Subcutaneous abdominal adipose tissue (tissue), 5 donors: ENCODE data around the gene DUSP6.

Experiments used
- H3K27ac ChIP-seq: one replicate; pipeline ENCODE4 v1.7.0; 2013; ENCODE audit warnings: low read depth, mild to moderate bottlenecking, inconsistent platforms, low read length, moderate library complexity
- H3K27me3 ChIP-seq, 5 donors: one replicate each; pipeline ENCODE4 v1.7.0; 2013; ENCODE audit warnings: low read length in 5 of 5, inconsistent platforms in 1 of 5; ENCODE audit not compliant: control insufficient read depth in 5 of 5, insufficient read depth in 4 of 5
- H3K36me3 ChIP-seq, 5 donors: one replicate each; pipeline ENCODE4 v1.7.0; 2013; ENCODE audit warnings: low read length in 5 of 5; ENCODE audit not compliant: control insufficient read depth in 5 of 5, insufficient read depth in 5 of 5
- H3K4me1 ChIP-seq, 5 donors: one replicate each; pipeline ENCODE4 v1.7.0; 2013; ENCODE audit warnings: low read length in 5 of 5, mild to moderate bottlenecking in 3 of 5, moderate library complexity in 1 of 5; ENCODE audit not compliant: control insufficient read depth in 5 of 5, insufficient read depth in 5 of 5
- H3K4me3 ChIP-seq, 5 donors: one replicate each; pipeline ENCODE4 v1.7.0; 2013; ENCODE audit warnings: low read length in 5 of 5, low read depth in 1 of 5
- H3K9ac ChIP-seq, 5 donors: one replicate each; pipeline ENCODE4 v1.7.0; 2013; ENCODE audit warnings: low read length in 5 of 5, mild to moderate bottlenecking in 4 of 5, moderate library complexity in 3 of 5
- H3K9me3 ChIP-seq, 5 donors: one replicate each; pipeline ENCODE4 v1.7.0; 2013; ENCODE audit warnings: low read length in 5 of 5; ENCODE audit not compliant: control insufficient read depth in 5 of 5
- donor health status: healthy.
- donor health status: healthy.
- donor health status: healthy.
- donor health status: healthy.
- donor health status: healthy.

DUSP6 gene

DNA sequence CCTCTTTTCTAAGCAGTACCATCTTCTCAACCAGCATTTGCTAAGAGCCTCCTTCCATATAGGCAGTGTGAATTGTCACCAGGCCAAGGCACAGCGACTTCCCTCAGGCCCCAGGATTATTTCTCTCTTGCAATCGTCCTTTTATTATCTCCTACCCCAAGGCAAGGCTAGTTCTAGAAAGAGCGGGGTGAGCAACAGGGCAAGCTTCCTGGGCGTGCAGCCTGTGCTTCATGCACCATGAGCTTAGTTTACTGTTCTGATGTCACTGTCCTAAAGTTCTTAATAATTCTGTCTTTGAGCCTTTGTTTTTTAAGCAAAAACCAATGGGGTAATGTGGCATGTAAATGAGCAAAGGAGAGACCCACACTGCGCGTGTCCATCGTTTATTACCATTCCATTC lies 27.9 kb downstream of the DUSP6 start:
- no peak overlapping the region for H3K27ac ChIP-seq

DNA sequence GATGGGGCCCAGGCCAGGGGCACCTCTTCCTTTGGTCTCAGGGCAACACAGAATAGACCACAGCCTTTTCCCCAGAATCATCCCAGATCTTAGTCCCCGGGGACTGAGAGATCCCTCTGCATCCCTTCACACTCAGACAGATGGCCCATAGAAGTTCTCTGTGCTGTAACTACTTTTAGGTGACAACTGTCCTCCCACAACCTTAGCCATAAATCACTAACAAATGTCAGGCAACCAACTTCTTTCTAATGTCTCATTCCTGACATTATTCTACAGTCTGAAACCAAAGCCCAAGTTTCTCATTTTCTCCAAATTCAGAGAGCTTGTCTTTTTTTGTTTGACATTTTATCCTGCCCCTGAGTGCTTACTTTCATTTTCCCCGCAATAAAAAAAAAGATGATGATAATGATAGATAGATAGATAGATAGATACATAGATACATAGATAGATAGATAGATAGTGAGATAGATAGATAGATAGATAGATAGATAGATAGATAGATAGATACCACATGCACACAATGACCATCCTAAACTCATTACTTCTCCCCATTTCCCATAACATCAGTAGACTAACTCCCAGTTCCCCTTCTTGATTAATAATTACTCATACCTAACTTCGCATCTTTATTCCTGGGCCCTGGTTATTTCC lies 28.6 kb downstream of the DUSP6 start:
- no peaks in the 10 kb centered on the region for H3K36me3 ChIP-seq
- no peak overlapping the region for H3K27ac ChIP-seq
- H3K9me3 ChIP-seq: no peaks in the 10 kb centered on the region
- no peak overlapping the region for H3K9ac ChIP-seq
- no peaks in the 10 kb centered on the region for H3K27me3 ChIP-seq
- no peak overlapping the region for H3K4me3 ChIP-seq
- H3K4me1 ChIP-seq: peaks cover 0 to 44% (median 29%) of the 10 kb centered on the region in 5 donors

More for the DNA sequence above, 27.9 kb downstream of the DUSP6 start:
- H3K9ac ChIP-seq: no peak overlapping the region
- H3K36me3 ChIP-seq: no peaks in the 10 kb centered on the region
- no peaks in the 10 kb centered on the region for H3K9me3 ChIP-seq
- no peak overlapping the region for H3K4me3 ChIP-seq
- peaks cover 0 to 40% (median 27%) of the 10 kb centered on the region in 5 donors for H3K4me1 ChIP-seq
- no peaks in the 10 kb centered on the region for H3K27me3 ChIP-seq

DNA sequence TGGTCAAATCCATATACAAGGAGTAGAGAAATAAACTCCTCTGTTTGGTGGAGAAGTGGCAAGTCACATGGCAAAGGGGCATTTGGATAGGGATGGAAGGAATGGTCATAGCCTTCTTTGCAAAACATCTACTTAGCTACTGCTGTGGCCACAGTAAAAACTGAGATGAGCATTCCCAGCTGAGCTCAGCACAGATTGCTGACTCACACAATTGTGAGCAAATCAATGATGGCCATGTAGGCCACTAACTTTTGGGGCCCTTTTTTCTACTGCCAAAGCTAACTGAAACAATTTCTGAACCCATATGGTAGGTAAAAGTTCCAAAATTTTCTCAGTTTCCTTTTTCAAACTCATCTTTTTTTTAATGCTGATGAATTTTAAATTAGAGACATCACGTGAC lies 31.6 kb downstream of the DUSP6 start:
- Histone ChIP-seq H3K9ac (no peak overlapping the region), H3K9me3 (no peaks in the 10 kb centered on the region), H3K27ac (no peak overlapping the region), H3K27me3 (no peaks in the 10 kb centered on the region), H3K4me3 (no peak overlapping the region), H3K36me3 (no peaks in the 10 kb centered on the region), H3K4me1 (peaks cover 0 to 32% (median 16%) of the 10 kb centered on the region in 5 donors)

DNA sequence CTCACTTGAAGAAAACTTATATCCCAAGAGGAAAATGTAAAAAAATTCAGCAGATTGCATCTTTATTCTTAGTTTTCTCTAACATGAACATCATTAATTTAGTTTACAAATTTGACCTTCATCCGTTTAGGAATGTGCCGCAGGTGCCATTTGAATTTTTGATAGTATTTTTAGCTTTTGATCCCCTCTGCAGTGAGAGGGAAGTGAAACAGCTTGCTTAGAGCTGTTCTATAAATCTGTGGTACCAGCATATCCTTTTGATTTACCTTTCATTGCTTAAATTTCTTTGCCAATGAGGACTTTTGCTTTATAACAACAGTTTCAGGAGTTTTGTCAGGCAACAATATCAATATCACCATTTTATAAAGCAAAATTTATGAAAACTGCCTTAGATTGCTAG lies 32.7 kb downstream of the DUSP6 start:
- Histone ChIP-seq H3K27me3 (no peaks in the 10 kb centered on the region), H3K9ac (no peak overlapping the region), H3K36me3 (no peaks in the 10 kb centered on the region), H3K27ac (peak overlapping the region; percentile 56), H3K4me1 (peaks cover 0 to 32% (median 16%) of the 10 kb centered on the region in 5 donors), H3K9me3 (peaks cover 0 to 2% (median 0%) of the 10 kb centered on the region in 5 donors), H3K4me3 (no peak overlapping the region)

DNA sequence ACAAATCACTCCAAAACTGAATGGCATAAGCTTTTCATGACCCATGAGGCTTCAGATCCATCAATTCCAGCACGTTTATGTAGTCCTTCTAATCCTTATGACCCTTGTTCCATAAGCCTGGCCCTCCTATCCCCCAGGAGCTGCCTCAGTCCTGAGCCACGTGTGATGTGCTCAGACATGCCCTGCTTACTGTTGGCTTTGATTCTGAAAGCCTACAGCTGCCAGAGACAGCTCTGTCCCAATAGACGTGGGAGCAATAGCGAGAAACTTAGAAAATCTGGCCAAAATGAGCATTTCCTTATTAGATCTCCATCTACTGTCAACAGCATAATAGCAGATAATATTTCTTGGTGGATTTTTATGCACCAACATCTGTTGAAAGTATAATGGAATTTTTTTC lies 33.2 kb downstream of the DUSP6 start:
- Histone ChIP-seq H3K27ac (peak overlapping the region; percentile 64), H3K4me3 (no peak overlapping the region), H3K4me1 (peaks cover 0 to 32% (median 16%) of the 10 kb centered on the region in 5 donors)

DNA sequence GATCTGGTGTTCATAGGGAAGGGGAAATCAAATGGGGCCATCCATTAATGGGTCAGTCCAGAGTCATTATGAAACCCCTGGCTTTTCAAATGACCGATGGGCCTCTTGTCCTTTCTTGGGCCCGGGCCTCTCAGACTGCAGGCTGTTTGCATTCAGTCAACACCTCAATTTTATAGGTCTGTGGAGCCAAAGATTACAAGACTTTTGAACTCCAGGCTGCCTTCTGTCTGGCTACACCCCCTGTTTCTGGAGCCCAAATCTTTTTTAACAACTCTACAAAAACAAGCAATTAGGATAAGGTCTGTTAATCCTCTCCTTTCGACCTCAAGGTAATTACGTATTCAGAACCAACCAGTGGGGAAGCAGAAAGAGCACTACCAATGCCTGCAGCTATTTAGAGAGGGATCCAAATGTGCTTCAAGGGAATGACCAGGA lies 35.6 kb downstream of the DUSP6 start:
- peak overlapping the region; percentile 31 for H3K27ac ChIP-seq
- H3K4me1 ChIP-seq: peaks cover 0 to 30% (median 16%) of the 10 kb centered on the region in 5 donors
- no peak overlapping the region for H3K9ac ChIP-seq
- no peaks in the 10 kb centered on the region for H3K27me3 ChIP-seq
- no peak overlapping the region for H3K4me3 ChIP-seq
- H3K9me3 ChIP-seq: peaks cover 0 to 2% (median 0%) of the 10 kb centered on the region in 5 donors
- H3K36me3 ChIP-seq: no peaks in the 10 kb centered on the region

More for the DNA sequence above, 33.2 kb downstream of the DUSP6 start:
- no peaks in the 10 kb centered on the region for H3K27me3 ChIP-seq
- H3K36me3 ChIP-seq: no peaks in the 10 kb centered on the region
- no peak overlapping the region for H3K9ac ChIP-seq
- H3K9me3 ChIP-seq: peaks cover 0 to 2% (median 0%) of the 10 kb centered on the region in 5 donors

DNA sequence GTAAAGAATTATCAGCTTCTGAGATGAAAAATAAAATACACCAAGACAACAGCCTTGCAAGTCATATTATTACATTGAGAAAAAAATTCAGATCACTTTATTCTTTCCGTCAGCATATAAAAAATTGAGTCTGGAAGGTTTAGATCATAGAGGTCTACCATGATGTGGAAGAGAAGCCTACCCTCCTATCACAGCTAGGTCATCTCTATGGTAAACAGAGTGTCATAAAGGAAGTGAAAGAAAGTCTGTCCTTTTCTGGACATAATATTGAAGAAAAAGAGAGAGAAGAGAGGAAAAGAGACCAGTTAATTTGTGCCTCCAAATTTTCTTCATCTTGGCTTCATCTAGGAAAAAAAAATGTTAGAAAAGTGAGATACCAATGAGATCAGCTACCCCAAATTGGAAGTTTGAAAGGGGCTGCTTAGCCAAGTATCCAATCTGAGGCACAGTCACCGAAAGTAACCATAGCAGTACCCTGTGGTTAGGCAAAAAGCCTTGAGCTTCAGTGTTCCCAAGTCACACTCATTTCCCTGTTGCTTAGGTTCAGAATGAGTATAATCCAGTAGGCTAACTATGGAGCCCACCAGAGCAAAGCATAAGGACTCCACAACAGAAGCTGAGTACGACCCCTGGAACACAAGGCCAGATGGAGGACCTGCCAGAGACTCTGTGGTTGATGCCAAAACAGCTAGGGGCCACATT lies 38.1 kb downstream of the DUSP6 start:
- Histone ChIP-seq H3K27me3 (no peaks in the 10 kb centered on the region), H3K4me1 (peaks cover 0 to 18% (median 7%) of the 10 kb centered on the region in 5 donors), H3K9me3 (peaks cover 0 to 2% (median 0%) of the 10 kb centered on the region in 5 donors), H3K4me3 (no peak overlapping the region), H3K36me3 (no peaks in the 10 kb centered on the region), H3K27ac (no peak overlapping the region), H3K9ac (no peak overlapping the region)

DNA sequence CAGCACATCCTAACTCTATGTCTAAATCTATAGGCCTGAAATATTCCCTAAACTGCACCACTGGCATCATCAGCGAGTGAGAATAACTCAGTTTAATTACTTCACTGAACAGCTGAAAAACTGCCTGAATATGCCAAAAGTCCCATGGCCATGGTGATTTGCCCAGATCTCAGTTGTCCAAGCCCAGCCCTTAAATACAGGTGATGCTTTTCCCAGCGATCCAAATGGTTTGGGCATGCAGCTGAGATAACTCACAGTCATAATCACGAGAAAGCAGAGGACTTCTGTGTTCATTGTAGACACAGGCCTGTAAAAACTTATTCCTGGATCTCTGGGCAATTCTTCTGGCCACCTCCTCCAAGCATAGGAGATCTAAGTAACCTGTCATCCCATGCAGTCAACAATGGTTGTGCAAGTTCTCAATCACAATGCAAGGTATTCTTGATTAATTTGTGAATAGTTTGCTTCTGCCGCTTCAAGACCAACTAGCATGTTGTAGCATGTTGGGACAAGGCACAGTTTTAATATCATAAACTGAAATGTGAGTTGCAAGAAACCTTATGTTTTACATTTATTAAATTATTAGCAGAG lies 40.5 kb downstream of the DUSP6 start:
- Histone ChIP-seq H3K4me3 (no peak overlapping the region), H3K9ac (no peak overlapping the region), H3K9me3 (peaks cover 0 to 2% (median 0%) of the 10 kb centered on the region in 5 donors), H3K36me3 (no peaks in the 10 kb centered on the region), H3K27me3 (no peaks in the 10 kb centered on the region), H3K4me1 (peaks cover 0 to 7% (median 5%) of the 10 kb centered on the region in 5 donors), H3K27ac (no peak overlapping the region)

DNA sequence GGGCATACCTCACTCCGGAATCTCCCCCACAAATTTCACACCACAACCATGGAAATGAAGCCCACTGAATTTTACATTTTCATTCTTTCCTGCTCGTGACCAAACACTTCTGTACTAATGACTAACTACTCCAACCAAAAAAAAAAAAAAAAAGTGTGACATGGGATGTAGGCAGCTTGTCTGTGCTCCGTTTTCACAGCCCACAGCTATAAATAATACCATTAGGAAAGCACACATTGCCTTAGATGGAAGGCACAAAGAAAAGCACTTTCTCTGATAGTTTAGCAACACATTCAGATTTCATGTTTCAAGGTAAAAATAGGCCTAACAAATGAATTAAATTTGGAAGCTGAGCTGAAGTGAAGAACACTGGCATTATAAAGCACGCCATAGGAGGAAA lies 42.5 kb downstream of the DUSP6 start:
- H3K9ac ChIP-seq: no peak overlapping the region
- no peak overlapping the region for H3K4me3 ChIP-seq
- no peaks in the 10 kb centered on the region for H3K36me3 ChIP-seq
- no peak overlapping the region for H3K27ac ChIP-seq
- H3K27me3 ChIP-seq: no peaks in the 10 kb centered on the region
- H3K4me1 ChIP-seq: peaks cover 0 to 6% (median 0%) of the 10 kb centered on the region in 5 donors
- H3K9me3 ChIP-seq: no peaks in the 10 kb centered on the region

DNA sequence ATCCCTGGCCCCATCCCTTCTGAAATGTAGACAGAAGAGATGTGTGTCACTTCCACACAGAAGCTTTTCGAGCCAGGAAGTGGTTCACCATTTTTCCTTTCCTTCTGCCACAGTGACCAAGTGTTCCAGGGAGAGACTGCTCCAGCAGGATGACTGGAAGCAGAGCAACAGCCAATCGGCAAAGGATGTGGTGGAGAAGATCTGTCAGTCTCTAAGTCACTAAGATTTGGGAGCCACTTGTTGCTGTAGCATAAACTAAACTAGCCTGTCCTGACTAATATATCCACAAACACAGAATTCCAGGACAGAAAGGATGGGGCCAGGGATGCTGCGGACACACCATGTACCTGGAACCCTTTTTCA lies 42.9 kb downstream of the DUSP6 start:
- H3K4me1 ChIP-seq: peaks cover 0 to 6% (median 0%) of the 10 kb centered on the region in 5 donors
- H3K4me3 ChIP-seq: no peak overlapping the region
- H3K27ac ChIP-seq: no peak overlapping the region

More for the DNA sequence above, 42.9 kb downstream of the DUSP6 start:
- Histone ChIP-seq H3K9me3 (no peaks in the 10 kb centered on the region), H3K36me3 (no peaks in the 10 kb centered on the region), H3K27me3 (no peaks in the 10 kb centered on the region), H3K9ac (no peak overlapping the region)
